ENCODE results near the gene BCCIP.

Gene BCCIP

GRCh38 chr10:125816548-125816947 lies 6.8 kb upstream of the BCCIP start:
- H3K4me1 Mint-ChIP-seq, result peaks cover 4% of the 10 kb centered on the region
- no peaks in the 10 kb centered on the region for H3K9me3 Mint-ChIP-seq
- no peak overlapping the region for H3K4me3 Mint-ChIP-seq
- H3K27me3 Mint-ChIP-seq (ENCODE audit: low read depth, poor library complexity), result no peaks in the 10 kb centered on the region
- peaks cover 29% of the 10 kb centered on the region for H3K36me3 Mint-ChIP-seq (ENCODE audit: low read depth)
- no peak for DNase-seq
- H3K27ac Mint-ChIP-seq, result no peak overlapping the region
- TF ChIP-seq CTCF (IDR thresholded peaks at IDR 0.05), result no peak

- peaks cover 9% of the 10 kb centered on the region for H3K4me1 Mint-ChIP-seq
Measured at GRCh38 chr10:125817337-125817946, 5.9 kb upstream of the BCCIP start.

GRCh38 chr10:125820701-125821100 lies 2.6 kb upstream of the BCCIP start:
- H3K4me1 Mint-ChIP-seq, result peaks cover 9% of the 10 kb centered on the region
- no peak for DNase-seq
- H3K27ac Mint-ChIP-seq, result no peak overlapping the region
- no peaks in the 10 kb centered on the region for H3K9me3 Mint-ChIP-seq
- H3K27me3 Mint-ChIP-seq (ENCODE audit: low read depth, poor library complexity), result no peaks in the 10 kb centered on the region
- H3K36me3 Mint-ChIP-seq (ENCODE audit: low read depth), result no peaks in the 10 kb centered on the region
- peak overlapping the region; percentile 72 for H3K4me3 Mint-ChIP-seq
- TF ChIP-seq CTCF (IDR thresholded peaks at IDR 0.05), result no peak

More at GRCh38 chr10:125817337-125817946, 5.9 kb upstream of the BCCIP start:
- Mint-ChIP-seq H3K27me3 (ENCODE audit: low read depth, poor library complexity) (no peaks in the 10 kb centered on the region), H3K4me3 (no peak overlapping the region), H3K36me3 (ENCODE audit: low read depth) (peaks cover 25% of the 10 kb centered on the region), H3K9me3 (no peaks in the 10 kb centered on the region), H3K27ac (no peak overlapping the region)
- no peak for DNase-seq
- no peak for TF ChIP-seq CTCF (IDR thresholded peaks at IDR 0.05)

- TF ChIP-seq CTCF (IDR thresholded peaks at IDR 0.05), result no peak
- Mint-ChIP-seq H3K9me3 (no peaks in the 10 kb centered on the region), H3K4me1 (peaks cover 9% of the 10 kb centered on the region), H3K36me3 (ENCODE audit: low read depth) (peaks cover 14% of the 10 kb centered on the region), H3K4me3 (no peak overlapping the region), H3K27ac (no peak overlapping the region), H3K27me3 (ENCODE audit: low read depth, poor library complexity) (no peaks in the 10 kb centered on the region)
- DNase-seq, result peak; percentile 35
Measured at GRCh38 chr10:125823663-125824251, 411 bp downstream of the BCCIP start.

- TF ChIP-seq CTCF (IDR thresholded peaks at IDR 0.05), result no peak
- Mint-ChIP-seq H3K27ac (no peak overlapping the region), H3K9me3 (no peaks in the 10 kb centered on the region), H3K27me3 (ENCODE audit: low read depth, poor library complexity) (no peaks in the 10 kb centered on the region), H3K36me3 (ENCODE audit: low read depth) (peaks cover 21% of the 10 kb centered on the region), H3K4me3 (no peak overlapping the region), H3K4me1 (peaks cover 9% of the 10 kb centered on the region)
- no peak for DNase-seq
Measured at GRCh38 chr10:125824736-125825135, 1.4 kb downstream of the BCCIP start.

GRCh38 chr10:125827133-125827532 lies 3.8 kb downstream of the BCCIP start:
- Mint-ChIP-seq H3K9me3 (no peaks in the 10 kb centered on the region), H3K4me1 (no peaks in the 10 kb centered on the region), H3K27ac (no peak overlapping the region), H3K36me3 (ENCODE audit: low read depth) (peaks cover 35% of the 10 kb centered on the region), H3K4me3 (no peak overlapping the region), H3K27me3 (ENCODE audit: low read depth, poor library complexity) (no peaks in the 10 kb centered on the region)
- DNase-seq, result no peak
- no peak for TF ChIP-seq CTCF (IDR thresholded peaks at IDR 0.05)

Data from nephron progenitor cell (in vitro differentiated cells).